Lower lobe of right lung (tissue), 2 donors: ENCODE results near the gene HYDIN. TPM values are rescaled to one million over a fixed set of nuclear protein-coding genes. Genes with fewer than 3 reads are reported as not detected.

Experiments used
- ATAC-seq, 2 donors: fragments of 200-7000 bp; cut with Tn5 transposase; one replicate each; pipeline ENCODE4 v1.9.1; 2020 to 2022; ENCODE audit warnings: mild to moderate bottlenecking in 2 of 2, moderate library complexity in 2 of 2
- DNase-seq: peaks from one replicate; pipeline ENCODE4 v3.0.0-alpha.2; 2020
- H3K27ac ChIP-seq: fragments of 200-600 bp; one replicate; pipeline ENCODE4 v1.8.0; 2022
- H3K27me3 ChIP-seq: fragments of 200-600 bp; one replicate; pipeline ENCODE4 v1.8.0; 2022; ENCODE audit warnings: low read depth
- H3K36me3 ChIP-seq: fragments of 200-600 bp; one replicate; pipeline ENCODE4 v1.8.0; 2022; ENCODE audit warnings: mild to moderate bottlenecking
- H3K4me1 ChIP-seq: fragments of 200-600 bp; one replicate; pipeline ENCODE4 v1.8.0; 2022
- H3K4me3 ChIP-seq: fragments of 200-600 bp; one replicate; pipeline ENCODE4 v1.8.0; 2022; ENCODE audit warnings: mild to moderate bottlenecking
- H3K9me3 ChIP-seq: fragments of 200-600 bp; one replicate; pipeline ENCODE4 v1.8.0; 2022
- intact Hi-C: fragments of 100-400 bp; cut with DNase I; formaldehyde crosslinking; loops from one replicate; pipeline ENCODE4 v1.11.0; 2022
- total RNA-seq: library from RNA; stranded (reverse); fragmentation: NEBNext Ultra II Directional; extraction: Animal tissue kit (Norgen Biotek cat#: 25700); gene quantifications from one replicate; pipeline ENCODE4 v1.2.1, GENCODE V29; 2021
- TF ChIP-seq, protein P1 (sequence below): fragments of 200-600 bp; IDR thresholded peaks from one replicate; pipeline ENCODE4 v1.8.0; 2022; ENCODE audit warnings: antibody characterized with exemption, mild to moderate bottlenecking
- donor health status: DM: no; HTN: yes; CAD: no; lungs with severe emphysema.

The HYDIN gene
- total RNA-seq, 1 donor from 2014 or later = 19.5 TPM

DNA sequence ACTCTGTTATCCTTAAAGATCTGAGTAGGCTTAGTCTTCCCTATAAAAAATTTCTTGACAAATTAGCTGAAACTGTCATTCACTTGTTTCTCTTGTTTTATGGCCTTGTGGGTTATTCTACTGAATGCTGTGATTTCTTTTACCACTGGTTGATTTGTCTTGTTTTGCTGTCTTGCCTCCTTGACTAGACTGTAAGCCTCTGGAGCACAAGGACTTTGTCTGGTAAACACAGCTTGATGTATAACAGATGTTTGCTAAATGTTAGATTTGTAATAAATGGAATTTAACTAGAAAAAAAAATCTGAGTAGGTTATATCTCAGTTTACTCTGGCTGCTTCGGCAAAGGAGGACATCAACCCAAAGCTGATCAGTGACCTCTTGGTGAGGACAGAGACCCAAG, 451.2 kb downstream of the HYDIN start:
- intact Hi-C loops = no loop called here
- Histone ChIP-seq H3K9me3 (no peaks in the 10 kb centered on the region), H3K4me1 (no peaks in the 10 kb centered on the region), H3K36me3 (peaks cover 96% of the 10 kb centered on the region), H3K4me3 (no peak overlapping the region), H3K27me3 (no peaks in the 10 kb centered on the region), H3K27ac (no peak overlapping the region)
- ATAC-seq (no peak), DNase-seq (no peak)
- TF ChIP-seq, protein P1, sequence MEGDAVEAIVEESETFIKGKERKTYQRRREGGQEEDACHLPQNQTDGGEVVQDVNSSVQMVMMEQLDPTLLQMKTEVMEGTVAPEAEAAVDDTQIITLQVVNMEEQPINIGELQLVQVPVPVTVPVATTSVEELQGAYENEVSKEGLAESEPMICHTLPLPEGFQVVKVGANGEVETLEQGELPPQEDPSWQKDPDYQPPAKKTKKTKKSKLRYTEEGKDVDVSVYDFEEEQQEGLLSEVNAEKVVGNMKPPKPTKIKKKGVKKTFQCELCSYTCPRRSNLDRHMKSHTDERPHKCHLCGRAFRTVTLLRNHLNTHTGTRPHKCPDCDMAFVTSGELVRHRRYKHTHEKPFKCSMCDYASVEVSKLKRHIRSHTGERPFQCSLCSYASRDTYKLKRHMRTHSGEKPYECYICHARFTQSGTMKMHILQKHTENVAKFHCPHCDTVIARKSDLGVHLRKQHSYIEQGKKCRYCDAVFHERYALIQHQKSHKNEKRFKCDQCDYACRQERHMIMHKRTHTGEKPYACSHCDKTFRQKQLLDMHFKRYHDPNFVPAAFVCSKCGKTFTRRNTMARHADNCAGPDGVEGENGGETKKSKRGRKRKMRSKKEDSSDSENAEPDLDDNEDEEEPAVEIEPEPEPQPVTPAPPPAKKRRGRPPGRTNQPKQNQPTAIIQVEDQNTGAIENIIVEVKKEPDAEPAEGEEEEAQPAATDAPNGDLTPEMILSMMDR = no peak

DNA sequence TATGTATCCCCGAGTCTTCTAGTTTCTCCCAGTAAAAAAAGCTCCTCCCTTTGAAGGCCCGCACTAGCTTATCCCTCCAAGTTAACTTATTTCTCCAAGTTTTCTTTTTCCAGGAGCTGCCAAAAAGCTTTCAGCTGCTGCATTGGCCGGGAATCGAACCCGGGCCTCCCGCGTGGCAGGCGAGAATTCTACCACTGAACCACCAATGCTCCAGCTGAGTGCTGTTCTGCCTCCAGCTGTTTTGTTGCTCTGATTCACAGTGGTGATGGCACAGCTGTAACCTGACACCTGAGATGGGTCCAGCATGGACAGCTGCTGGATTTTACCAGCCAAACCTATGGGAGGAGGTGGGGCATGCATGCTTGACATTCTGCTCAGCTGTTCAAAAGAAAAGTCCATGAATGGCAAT, 451.6 kb downstream of the HYDIN start:
- Histone ChIP-seq H3K27me3 (no peaks in the 10 kb centered on the region), H3K4me1 (no peaks in the 10 kb centered on the region), H3K36me3 (peaks cover 96% of the 10 kb centered on the region), H3K9me3 (no peaks in the 10 kb centered on the region), H3K27ac (no peak overlapping the region), H3K4me3 (no peak overlapping the region)
- TF ChIP-seq, protein P1 = no peak
- intact Hi-C loops = no loop called here
- ATAC-seq (peak; percentile 55 to 61), DNase-seq (no peak)

DNA sequence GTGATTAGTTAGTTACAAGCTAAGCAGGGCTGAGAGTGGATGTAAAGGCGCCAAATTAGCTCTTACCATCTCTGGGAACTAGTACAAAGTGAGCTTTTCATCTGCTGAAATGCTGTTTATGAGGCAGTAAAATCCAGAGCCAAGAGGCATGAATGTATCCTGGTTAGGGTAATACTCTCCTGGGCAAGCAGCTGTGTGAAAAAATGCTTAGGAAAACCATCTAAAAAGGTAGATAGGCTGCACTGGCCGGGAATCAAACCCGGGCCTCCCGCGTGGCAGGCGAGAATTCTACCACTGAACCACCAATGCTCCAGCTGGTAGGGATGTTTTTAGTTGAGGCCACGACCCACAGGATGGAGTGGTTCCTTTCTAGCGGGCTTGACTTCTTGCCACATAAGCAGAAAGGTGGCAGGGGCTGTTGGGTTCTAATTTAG, 452.5 kb downstream of the HYDIN start:
- DNase-seq (no peak), ATAC-seq (no peak)
- H3K4me1 ChIP-seq = no peaks in the 10 kb centered on the region
- H3K27ac ChIP-seq = no peak overlapping the region
- no peaks in the 10 kb centered on the region for H3K9me3 ChIP-seq
- peaks cover 96% of the 10 kb centered on the region for H3K36me3 ChIP-seq
- H3K27me3 ChIP-seq = no peaks in the 10 kb centered on the region
- TF ChIP-seq, protein P1 = no peak
- intact Hi-C loops = no loop called here
- no peak overlapping the region for H3K4me3 ChIP-seq

DNA sequence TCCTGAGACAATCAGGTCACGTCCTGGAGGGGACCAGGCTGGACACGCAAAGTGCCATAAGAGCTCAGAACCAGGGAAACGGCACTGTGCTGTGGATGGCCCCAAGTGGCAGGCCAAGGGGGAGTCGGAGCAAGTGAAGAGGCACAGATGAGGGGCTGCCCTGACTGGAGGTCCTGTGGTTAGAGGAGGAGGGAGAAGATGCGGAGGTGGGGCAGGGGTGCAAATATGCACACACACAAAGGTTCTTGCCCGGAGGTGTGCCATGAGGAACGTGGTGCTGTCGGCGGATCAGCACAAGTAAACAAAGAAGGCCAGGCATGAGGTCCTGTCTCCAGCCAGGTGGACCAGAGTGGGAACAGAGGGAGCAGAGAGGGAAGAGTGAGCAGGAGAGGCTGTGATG, 453.0 kb downstream of the HYDIN start:
- Histone ChIP-seq H3K27me3 (no peaks in the 10 kb centered on the region), H3K36me3 (peaks cover 91% of the 10 kb centered on the region), H3K27ac (no peak overlapping the region), H3K9me3 (no peaks in the 10 kb centered on the region), H3K4me1 (no peaks in the 10 kb centered on the region), H3K4me3 (no peak overlapping the region)
- intact Hi-C loops = no loop called here
- no peak for DNase-seq
- ATAC-seq = no peak
- TF ChIP-seq, protein P1 = no peak

DNA sequence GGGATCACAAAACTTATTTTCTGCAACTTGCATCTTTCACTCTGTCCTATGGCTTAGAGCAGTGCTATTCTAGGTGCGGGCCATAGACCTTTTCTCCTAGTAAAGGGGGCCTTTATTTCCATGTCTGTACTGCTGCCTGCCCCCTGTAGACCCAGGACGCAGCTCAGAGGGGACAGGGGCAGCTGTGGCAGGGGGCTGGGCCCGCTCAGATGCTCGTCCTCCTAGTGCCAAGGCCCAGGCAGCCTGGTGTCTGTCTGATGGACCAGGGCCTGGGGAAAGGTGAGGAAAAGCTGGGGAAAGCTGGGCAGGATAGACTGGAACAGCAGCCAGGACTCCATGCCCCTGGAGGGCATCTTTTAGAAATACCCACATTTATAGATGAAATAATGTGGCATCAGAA, 455.1 kb downstream of the HYDIN start:
- Histone ChIP-seq H3K27me3 (no peaks in the 10 kb centered on the region), H3K9me3 (no peaks in the 10 kb centered on the region), H3K36me3 (peaks cover 88% of the 10 kb centered on the region), H3K4me3 (no peak overlapping the region), H3K27ac (no peak overlapping the region), H3K4me1 (peaks cover 7% of the 10 kb centered on the region)
- ATAC-seq (no peak), DNase-seq (peak; percentile 19)
- intact Hi-C loops = no loop called here
- TF ChIP-seq, protein P1 = no peak

DNA sequence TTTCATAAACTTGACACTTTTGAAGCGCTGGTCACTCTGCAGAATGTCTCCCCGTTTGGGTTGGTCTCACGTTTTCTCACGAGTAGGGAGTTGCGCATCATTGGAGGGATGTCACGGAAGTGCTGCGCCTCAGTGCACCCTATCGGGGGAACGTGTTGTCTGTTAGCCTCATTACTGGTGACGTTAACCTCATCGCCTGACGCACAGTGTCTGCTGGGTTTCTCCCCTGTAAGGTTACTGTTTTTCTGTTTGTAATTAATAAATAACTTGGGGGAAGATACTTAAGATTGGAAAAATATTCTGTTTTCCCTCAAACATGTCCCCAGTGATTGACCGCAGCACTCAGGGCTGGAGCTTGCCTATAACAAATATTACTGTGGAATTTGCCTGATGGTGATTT, 456.3 kb downstream of the HYDIN start:
- no peak for ATAC-seq
- intact Hi-C loops = no loop called here
- TF ChIP-seq, protein P1 = no peak
- DNase-seq = peak; percentile 7
- Histone ChIP-seq H3K4me3 (no peak overlapping the region), H3K4me1 (peaks cover 7% of the 10 kb centered on the region), H3K27ac (no peak overlapping the region), H3K27me3 (no peaks in the 10 kb centered on the region), H3K9me3 (no peaks in the 10 kb centered on the region), H3K36me3 (peaks cover 85% of the 10 kb centered on the region)
